H1 (cell line): Measurements from ENCODE around the gene PCSK1N. TPM values are rescaled to one million over a fixed set of nuclear protein-coding genes. Genes with fewer than 3 reads are reported as not detected.

Experiments used
- POLR2AphosphoS5 ChIP-seq: IDR thresholded peaks from 2 replicates; pipeline ENCODE4 v1.6.1; 2011; ENCODE audit warnings: low read depth, low read length
- TEAD4 ChIP-seq: IDR thresholded peaks from 2 replicates; pipeline ENCODE4 v1.6.1; 2012; ENCODE audit warnings: low read depth, low read length, inconsistent platforms, mixed read lengths
- polyA plus RNA-seq, 7 experiments: library from polyadenylated mRNA; depleted of rRNA in 3 of 7; stranded (reverse) in 5 of 7; unstranded in 2 of 7; fragments of >200 nt in 5 of 7; fragments of 200-250 nt in 2 of 7; gene quantifications; 1 replicate in 5 of 7; 2 replicates in 1 of 7; 4 replicates in 1 of 7; pipeline versions ENCODE4 v1.2.1 to v1.2.3, GENCODE V29; 2011 to 2013; ENCODE audit warnings: missing spikeins in 2 of 7, mixed read lengths in 2 of 7
- total RNA-seq: library from RNA; stranded (reverse); fragmentation: NEBNext Ultra II Directional; extraction: Animal tissue kit (Norgen Biotek cat#: 25700); gene quantifications from 2 replicates; pipeline ENCODE4 v1.2.1, GENCODE V29; 2021

The PCSK1N gene
- total and polyA plus RNA-seq, 2 of the 8 experiments (the other 6 are each of a cell fraction or from before 2014, with no cell fraction given): 3.6 to 4.5 TPM

GRCh38 chrX:48790477-48790876 is 44.9 kb downstream of the PCSK1N start (continued):
- TF ChIP-seq TEAD4 (no peak), POLR2AphosphoS5 (no peak)
- TF ChIP-seq, all 59 proteins: peak for 0
